Measurements from ENCODE around the gene ZNF697. TPM values are rescaled to one million over a fixed set of nuclear protein-coding genes. Genes with fewer than 3 reads are reported as not detected.

ZNF697 gene
- total RNA-seq, 3 donors from 2014 or later, result 4.2 to 9.5 (median 7.0) TPM

DNA sequence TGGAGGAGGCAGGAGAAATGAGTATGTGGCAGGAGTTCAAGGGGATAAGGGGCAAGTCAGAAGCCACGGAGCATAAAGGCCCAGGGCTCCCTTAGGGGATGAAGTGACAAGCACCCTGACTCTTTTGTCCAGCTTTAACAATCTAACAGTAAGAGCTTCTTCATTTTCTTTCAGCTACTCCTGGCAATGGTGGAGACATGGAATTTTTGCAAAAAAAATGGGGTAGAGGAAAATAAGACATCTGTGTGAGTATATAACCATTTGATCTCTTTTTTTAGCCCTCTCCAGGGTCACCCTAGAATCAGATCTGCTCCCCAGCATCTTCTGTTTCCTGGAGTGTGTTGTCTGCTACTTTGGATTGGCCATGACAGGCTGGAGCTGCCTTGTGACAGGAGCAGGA is 47.1 kb downstream of the ZNF697 start:
- no peak for DNase-seq (ENCODE audit: low spot score in 2 of 2)
- no peak overlapping the region for H3K4me3 ChIP-seq
- intact Hi-C loops (cut with DNase I; ENCODE audit: low total_unique reads), result no loop called here
- TF ChIP-seq POLR2AphosphoS5 (IDR thresholded peaks at IDR 0.05), result no peak
- TF ChIP-seq, protein P1, sequence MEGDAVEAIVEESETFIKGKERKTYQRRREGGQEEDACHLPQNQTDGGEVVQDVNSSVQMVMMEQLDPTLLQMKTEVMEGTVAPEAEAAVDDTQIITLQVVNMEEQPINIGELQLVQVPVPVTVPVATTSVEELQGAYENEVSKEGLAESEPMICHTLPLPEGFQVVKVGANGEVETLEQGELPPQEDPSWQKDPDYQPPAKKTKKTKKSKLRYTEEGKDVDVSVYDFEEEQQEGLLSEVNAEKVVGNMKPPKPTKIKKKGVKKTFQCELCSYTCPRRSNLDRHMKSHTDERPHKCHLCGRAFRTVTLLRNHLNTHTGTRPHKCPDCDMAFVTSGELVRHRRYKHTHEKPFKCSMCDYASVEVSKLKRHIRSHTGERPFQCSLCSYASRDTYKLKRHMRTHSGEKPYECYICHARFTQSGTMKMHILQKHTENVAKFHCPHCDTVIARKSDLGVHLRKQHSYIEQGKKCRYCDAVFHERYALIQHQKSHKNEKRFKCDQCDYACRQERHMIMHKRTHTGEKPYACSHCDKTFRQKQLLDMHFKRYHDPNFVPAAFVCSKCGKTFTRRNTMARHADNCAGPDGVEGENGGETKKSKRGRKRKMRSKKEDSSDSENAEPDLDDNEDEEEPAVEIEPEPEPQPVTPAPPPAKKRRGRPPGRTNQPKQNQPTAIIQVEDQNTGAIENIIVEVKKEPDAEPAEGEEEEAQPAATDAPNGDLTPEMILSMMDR (IDR thresholded peaks at IDR 0.05), result no peak
- no peak for TF ChIP-seq POLR2A (IDR thresholded peaks at IDR 0.05)
- no peaks in the 10 kb centered on the region for H3K27me3 ChIP-seq
- H3K27ac ChIP-seq, result no peak overlapping the region
- no peaks in the 10 kb centered on the region for H3K4me1 ChIP-seq
- no peaks in the 10 kb centered on the region for H3K36me3 ChIP-seq
- H3K9me3 ChIP-seq, result no peaks in the 10 kb centered on the region

DNA sequence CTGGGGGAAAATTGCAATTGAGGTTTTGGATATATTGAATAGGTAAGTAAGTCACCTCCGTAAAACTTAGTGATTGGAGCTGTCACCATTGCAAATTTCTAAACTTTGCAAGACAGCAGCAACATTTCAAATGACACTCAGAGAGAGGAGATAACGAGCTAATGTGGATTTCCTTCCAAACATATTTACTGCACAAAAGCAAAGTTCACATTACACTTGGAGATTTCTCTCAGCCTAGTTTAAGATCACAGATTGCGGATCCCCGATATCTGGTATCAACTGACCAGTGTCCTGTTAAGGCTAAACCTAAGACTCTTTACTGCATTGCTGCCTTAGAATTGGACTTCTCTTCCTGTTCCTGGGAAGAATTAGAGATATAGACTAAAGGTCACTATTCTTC is 47.5 kb downstream of the ZNF697 start:
- DNase-seq (ENCODE audit: low spot score in 2 of 2), result no peak
- no peaks in the 10 kb centered on the region for H3K4me1 ChIP-seq
- TF ChIP-seq, protein P1 (IDR thresholded peaks at IDR 0.05), result no peak
- TF ChIP-seq POLR2A (IDR thresholded peaks at IDR 0.05), result no peak
- no peak for TF ChIP-seq POLR2AphosphoS5 (IDR thresholded peaks at IDR 0.05)
- H3K27ac ChIP-seq, result no peak overlapping the region
- H3K27me3 ChIP-seq, result no peaks in the 10 kb centered on the region
- H3K4me3 ChIP-seq, result no peak overlapping the region
- no peaks in the 10 kb centered on the region for H3K9me3 ChIP-seq
- intact Hi-C loops (cut with DNase I; ENCODE audit: low total_unique reads), result no loop called here
- no peaks in the 10 kb centered on the region for H3K36me3 ChIP-seq

DNA sequence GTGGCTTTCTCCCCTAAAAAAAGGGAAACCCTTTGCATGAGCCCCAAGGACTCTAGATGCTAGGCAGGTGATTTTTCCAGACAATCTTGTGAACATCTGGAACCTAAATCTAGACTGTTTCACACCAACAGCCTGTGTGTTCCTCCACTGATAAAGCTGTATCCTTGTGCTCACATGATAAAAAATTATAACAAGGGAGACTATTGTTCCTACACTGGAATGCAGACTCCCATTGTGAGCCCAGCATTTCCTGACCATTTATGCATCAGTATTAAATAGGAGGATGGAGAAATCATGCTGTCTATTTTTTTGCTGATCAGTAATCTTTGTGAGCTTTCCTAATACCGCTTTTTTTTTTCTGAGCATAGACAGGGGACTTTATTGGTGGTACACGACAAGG is 52.5 kb downstream of the ZNF697 start:
- H3K27ac ChIP-seq, result no peak overlapping the region
- H3K4me3 ChIP-seq, result no peak overlapping the region
- H3K27me3 ChIP-seq, result no peaks in the 10 kb centered on the region
- intact Hi-C loops (cut with DNase I; ENCODE audit: low total_unique reads), result no loop called here
- H3K9me3 ChIP-seq, result no peaks in the 10 kb centered on the region
- H3K4me1 ChIP-seq, result no peaks in the 10 kb centered on the region
- TF ChIP-seq POLR2AphosphoS5 (IDR thresholded peaks at IDR 0.05) (no peak), POLR2A (IDR thresholded peaks at IDR 0.05) (no peak)
- TF ChIP-seq, protein P1 (IDR thresholded peaks at IDR 0.05), result no peak
- H3K36me3 ChIP-seq, result no peaks in the 10 kb centered on the region
- no peak for DNase-seq (ENCODE audit: low spot score in 2 of 2)

DNA sequence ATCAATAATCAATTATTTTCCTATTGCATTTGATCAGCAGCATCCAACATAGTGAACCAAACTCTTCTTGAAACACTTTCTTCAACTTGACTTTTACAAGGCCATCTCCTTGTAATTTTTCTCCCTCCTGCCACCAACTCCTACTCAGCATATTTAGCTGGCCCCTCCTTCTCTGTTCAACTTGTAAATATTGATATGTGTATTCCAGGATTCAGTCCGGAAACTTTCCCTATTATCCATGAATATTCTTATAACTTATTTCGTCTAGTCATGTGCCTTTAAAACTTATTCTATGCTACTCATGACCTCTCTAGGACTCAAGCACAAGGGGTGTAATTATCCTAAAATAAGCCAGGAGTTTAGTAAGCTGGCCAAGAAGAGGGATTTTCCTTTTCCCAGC is 52.9 kb downstream of the ZNF697 start:
- no peak overlapping the region for H3K27ac ChIP-seq

DNA sequence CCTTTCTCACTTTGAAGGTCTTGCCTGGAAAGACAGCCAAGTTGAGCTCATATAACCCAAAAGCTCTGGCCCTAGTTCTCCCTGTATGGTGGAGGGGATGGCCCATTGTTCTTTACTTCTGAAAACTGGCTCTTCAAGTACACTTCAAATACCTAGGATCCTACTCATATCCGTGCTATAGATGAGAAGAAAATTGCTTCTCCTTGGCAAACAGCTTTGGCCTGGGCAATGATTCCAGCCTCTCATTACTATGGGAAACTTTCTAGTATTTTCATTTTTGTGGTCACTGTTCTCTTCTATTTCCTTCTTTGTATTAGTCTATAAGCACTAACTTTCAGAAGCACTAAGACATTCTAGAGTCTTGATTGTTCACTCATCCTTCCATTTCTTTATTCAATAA is 53.7 kb downstream of the ZNF697 start:
- TF ChIP-seq POLR2A (IDR thresholded peaks at IDR 0.05), result no peak
- TF ChIP-seq POLR2AphosphoS5 (IDR thresholded peaks at IDR 0.05), result no peak
- TF ChIP-seq, protein P1 (IDR thresholded peaks at IDR 0.05), result no peak
- Histone ChIP-seq H3K27ac (no peak overlapping the region), H3K9me3 (no peaks in the 10 kb centered on the region), H3K27me3 (no peaks in the 10 kb centered on the region), H3K4me3 (no peak overlapping the region), H3K36me3 (no peaks in the 10 kb centered on the region), H3K4me1 (no peaks in the 10 kb centered on the region)
- intact Hi-C loops (cut with DNase I; ENCODE audit: low total_unique reads), result no loop called here
- DNase-seq (ENCODE audit: low spot score in 2 of 2), result no peak

More for the DNA sequence above, 52.9 kb downstream of the ZNF697 start:
- intact Hi-C loops (cut with DNase I; ENCODE audit: low total_unique reads), result no loop called here
- Histone ChIP-seq H3K36me3 (no peaks in the 10 kb centered on the region), H3K4me3 (no peak overlapping the region), H3K9me3 (no peaks in the 10 kb centered on the region), H3K27me3 (no peaks in the 10 kb centered on the region), H3K4me1 (no peaks in the 10 kb centered on the region)
- TF ChIP-seq, protein P1 (IDR thresholded peaks at IDR 0.05), result no peak
- TF ChIP-seq POLR2A (IDR thresholded peaks at IDR 0.05) (no peak), POLR2AphosphoS5 (IDR thresholded peaks at IDR 0.05) (no peak)
- no peak for DNase-seq (ENCODE audit: low spot score in 2 of 2)

All from breast epithelium (tissue), 4 donors.